CD14-positive monocyte (primary cell): ENCODE data around the gene RBBP6. TPM values are rescaled to one million over a fixed set of nuclear protein-coding genes. Genes with fewer than 3 reads are reported as not detected.

ENCODE experiments used
- DNase-seq, 3 donors: peaks; one replicate each; pipeline ENCODE4 v3.0.0-alpha.2; 2011 to 2022
- H2AFZ ChIP-seq: 2 replicates; pipeline ENCODE4 v1.6.0; 2012; ENCODE audit warnings: mild to moderate bottlenecking, low read depth, low read length, inconsistent platforms; ENCODE audit not compliant: insufficient read depth, poor library complexity, severe bottlenecking
- H3K27ac ChIP-seq, 2 donors: 1 replicate in 1 of 2; 2 replicates in 1 of 2; pipeline ENCODE4 v1.5.1; 2012 to 2013; ENCODE audit warnings: low read length in 2 of 2, control low read depth in 1 of 2, inconsistent platforms in 1 of 2, low read depth in 1 of 2, mild to moderate bottlenecking in 1 of 2
- H3K27me3 ChIP-seq, 2 donors: one replicate each; pipeline versions ENCODE4 v1.6.0 to v1.6.1; 2011 to 2013; ENCODE audit warnings: low read length in 2 of 2; ENCODE audit not compliant: control insufficient read depth in 2 of 2, insufficient read depth in 2 of 2
- H3K36me3 ChIP-seq, 2 donors: replicated peaks in 1 of 2; 1 replicate in 1 of 2; 2 replicates in 1 of 2; pipeline versions ENCODE4 v1.5.1 to v1.6.1; 2012 to 2013; ENCODE audit warnings: low read length in 2 of 2, control low read depth in 1 of 2, inconsistent platforms in 1 of 2, mild to moderate bottlenecking in 1 of 2; ENCODE audit not compliant: insufficient read depth in 2 of 2, control insufficient read depth in 1 of 2
- H3K4me1 ChIP-seq, 2 donors: 1 replicate in 1 of 2; 2 replicates in 1 of 2; pipeline versions ENCODE4 v1.5.1 to v1.6.1; 2012 to 2013; ENCODE audit warnings: low read length in 2 of 2, control low read depth in 1 of 2, inconsistent platforms in 1 of 2, mild to moderate bottlenecking in 1 of 2, moderate library complexity in 1 of 2; ENCODE audit not compliant: insufficient read depth in 2 of 2, control insufficient read depth in 1 of 2
- H3K4me2 ChIP-seq: replicated peaks from 2 replicates; pipeline ENCODE3; 2012; ENCODE audit warnings: low read length, moderate library complexity, mild to moderate bottlenecking; ENCODE audit not compliant: poor library complexity, severe bottlenecking; ENCODE audit errors: extremely low read depth
- H3K4me3 ChIP-seq, 3 experiments: fragments of 200-600 bp in 1 of 3; sonication (generic) in 1 of 3; replicated peaks in 1 of 3; 1 replicate in 2 of 3; 2 replicates in 1 of 3; pipeline ENCODE4 v1.5.1; 2011 to 2013; ENCODE audit warnings: low read length in 3 of 3, mild to moderate bottlenecking in 3 of 3, control low read depth in 2 of 3, low read depth in 2 of 3, inconsistent platforms in 1 of 3, moderate library complexity in 1 of 3
- H3K79me2 ChIP-seq: 2 replicates; pipeline ENCODE4 v1.6.0; 2012; ENCODE audit warnings: mild to moderate bottlenecking, control low read depth, inconsistent platforms, low read length, moderate library complexity; ENCODE audit not compliant: insufficient read depth
- H3K9ac ChIP-seq: 2 replicates; pipeline ENCODE4 v1.6.0; 2017; ENCODE audit warnings: low read length, mild to moderate bottlenecking; ENCODE audit not compliant: insufficient read depth, poor library complexity, severe bottlenecking
- H3K9me3 ChIP-seq, 2 donors: replicated peaks in 1 of 2; 1 replicate in 1 of 2; 2 replicates in 1 of 2; pipeline versions ENCODE4 v1.5.1 to v1.6.1; 2012 to 2013; ENCODE audit warnings: low read length in 2 of 2, control low read depth in 1 of 2; ENCODE audit not compliant: control insufficient read depth in 1 of 2, insufficient read depth in 1 of 2
- H4K20me1 ChIP-seq: 2 replicates; pipeline ENCODE4 v1.6.0; 2012; ENCODE audit warnings: mild to moderate bottlenecking, low read length, control low read depth, moderate library complexity; ENCODE audit not compliant: insufficient read depth
- H3K27ac Mint-ChIP-seq, 7 donors: one replicate each; pipeline ENCODE4 v1.8.0; 2020; ENCODE audit warnings: mild to moderate bottlenecking in 7 of 7, mixed read lengths in 7 of 7, moderate library complexity in 6 of 7, inconsistent platforms in 2 of 7
- H3K27me3 Mint-ChIP-seq, 3 donors: one replicate each; pipeline ENCODE4 v1.8.0; 2021 to 2022; ENCODE audit warnings: low read depth in 3 of 3, mild to moderate bottlenecking in 3 of 3, mixed read lengths in 3 of 3, moderate library complexity in 3 of 3, inconsistent platforms in 1 of 3
- H3K36me3 Mint-ChIP-seq, 2 donors: one replicate each; pipeline ENCODE4 v1.8.0; 2020; ENCODE audit warnings: mixed read lengths in 2 of 2, inconsistent platforms in 1 of 2, mild to moderate bottlenecking in 1 of 2
- H3K4me1 Mint-ChIP-seq: one replicate; pipeline ENCODE4 v1.8.0; 2020; ENCODE audit warnings: mild to moderate bottlenecking, mixed read lengths
- H3K4me3 Mint-ChIP-seq, 2 donors: one replicate each; pipeline ENCODE4 v1.8.0; 2020; ENCODE audit warnings: mild to moderate bottlenecking in 2 of 2, mixed read lengths in 2 of 2, moderate library complexity in 1 of 2
- H3K9me3 Mint-ChIP-seq, 7 donors: one replicate each; pipeline ENCODE4 v1.8.0; 2020 to 2022; ENCODE audit warnings: mixed read lengths in 7 of 7, mild to moderate bottlenecking in 6 of 7, moderate library complexity in 6 of 7, inconsistent platforms in 2 of 7
- WGBS: methylation state at CpG from one replicate; pipeline ENCODE4 v1.1.5; 2013; ENCODE audit warnings: missing lambda C conversion rate; ENCODE audit not compliant: insufficient coverage; 5-methylcytosine and 5-hydroxymethylcytosine counted together
- intact Hi-C, 2 donors: fragments of 100-400 bp; cut with micrococcal nuclease; formaldehyde crosslinking; loops; one replicate each; pipeline versions ENCODE4 v1.15.0 to v1.15.1; 2023
- polyA plus RNA-seq, 3 donors: library from polyadenylated mRNA; depleted of rRNA in 1 of 3; unstranded in 2 of 3; stranded (reverse) in 1 of 3; fragments of 300-500 nt in 2 of 3; fragments of >200 nt in 1 of 3; fragmentation: Illumina TruSeq in 2 of 3; gene quantifications; 1 replicate in 2 of 3; 2 replicates in 1 of 3; pipeline ENCODE4 v1.2.3, GENCODE V29; 2012 to 2021
- TF ChIP-seq, protein P1 (sequence below): fragments of 200-600 bp; IDR thresholded peaks from one replicate; pipeline ENCODE4 v1.8.0; 2022; ENCODE audit warnings: antibody characterized with exemption, mild to moderate bottlenecking

RBBP6 gene
- polyA plus RNA-seq, 3 donors, result 13.2 to 85.2 (median 20.1) TPM

DNA sequence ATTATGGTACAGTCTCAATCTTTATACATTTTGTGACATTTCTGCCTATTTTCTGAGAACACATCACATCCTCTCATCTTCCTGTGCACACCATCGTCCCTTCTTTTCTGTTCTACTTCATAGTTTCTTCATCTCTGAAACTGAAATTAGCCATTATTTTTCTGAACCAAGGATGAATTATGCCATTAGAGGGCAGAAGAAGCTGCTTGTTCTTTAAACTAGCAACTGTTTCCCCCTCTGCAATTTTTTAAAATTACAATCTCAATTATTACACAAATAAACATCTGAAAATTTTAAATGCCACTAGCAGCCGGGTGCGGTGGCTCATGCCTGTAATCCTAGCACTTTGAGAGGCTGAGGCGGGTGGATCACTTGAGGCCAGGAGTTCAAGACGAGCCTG, 41.3 kb downstream of the RBBP6 start:
- no peak overlapping the region for H3K9ac ChIP-seq
- intact Hi-C loops, result no loop called here
- H3K27ac ChIP-seq, result no peak overlapping the region
- no peak for DNase-seq
- no peak overlapping the region for H3K4me3 Mint-ChIP-seq
- no peaks in the 10 kb centered on the region for H3K36me3 ChIP-seq
- peaks cover 0 to 4% (median 0%) of the 10 kb centered on the region in 7 donors for H3K9me3 Mint-ChIP-seq
- H4K20me1 ChIP-seq, result no peaks in the 10 kb centered on the region
- H3K4me1 ChIP-seq, result no peaks in the 10 kb centered on the region
- H3K4me2 ChIP-seq, result no peak overlapping the region
- WGBS, result no CpG with 5 or more reads among the region's 5 CpGs
- H2AFZ ChIP-seq, result no peak overlapping the region
- no peaks in the 10 kb centered on the region for H3K4me1 Mint-ChIP-seq
- H3K27me3 ChIP-seq, result no peaks in the 10 kb centered on the region
- H3K27me3 Mint-ChIP-seq, result peaks cover 3 to 5% (median 4%) of the 10 kb centered on the region in 3 donors
- no peak overlapping the region for H3K4me3 ChIP-seq
- H3K27ac Mint-ChIP-seq, result no peak overlapping the region
- no peaks in the 10 kb centered on the region for H3K79me2 ChIP-seq
- no peaks in the 10 kb centered on the region for H3K36me3 Mint-ChIP-seq
- no peaks in the 10 kb centered on the region for H3K9me3 ChIP-seq
- TF ChIP-seq, protein P1, sequence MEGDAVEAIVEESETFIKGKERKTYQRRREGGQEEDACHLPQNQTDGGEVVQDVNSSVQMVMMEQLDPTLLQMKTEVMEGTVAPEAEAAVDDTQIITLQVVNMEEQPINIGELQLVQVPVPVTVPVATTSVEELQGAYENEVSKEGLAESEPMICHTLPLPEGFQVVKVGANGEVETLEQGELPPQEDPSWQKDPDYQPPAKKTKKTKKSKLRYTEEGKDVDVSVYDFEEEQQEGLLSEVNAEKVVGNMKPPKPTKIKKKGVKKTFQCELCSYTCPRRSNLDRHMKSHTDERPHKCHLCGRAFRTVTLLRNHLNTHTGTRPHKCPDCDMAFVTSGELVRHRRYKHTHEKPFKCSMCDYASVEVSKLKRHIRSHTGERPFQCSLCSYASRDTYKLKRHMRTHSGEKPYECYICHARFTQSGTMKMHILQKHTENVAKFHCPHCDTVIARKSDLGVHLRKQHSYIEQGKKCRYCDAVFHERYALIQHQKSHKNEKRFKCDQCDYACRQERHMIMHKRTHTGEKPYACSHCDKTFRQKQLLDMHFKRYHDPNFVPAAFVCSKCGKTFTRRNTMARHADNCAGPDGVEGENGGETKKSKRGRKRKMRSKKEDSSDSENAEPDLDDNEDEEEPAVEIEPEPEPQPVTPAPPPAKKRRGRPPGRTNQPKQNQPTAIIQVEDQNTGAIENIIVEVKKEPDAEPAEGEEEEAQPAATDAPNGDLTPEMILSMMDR, result no peak

DNA sequence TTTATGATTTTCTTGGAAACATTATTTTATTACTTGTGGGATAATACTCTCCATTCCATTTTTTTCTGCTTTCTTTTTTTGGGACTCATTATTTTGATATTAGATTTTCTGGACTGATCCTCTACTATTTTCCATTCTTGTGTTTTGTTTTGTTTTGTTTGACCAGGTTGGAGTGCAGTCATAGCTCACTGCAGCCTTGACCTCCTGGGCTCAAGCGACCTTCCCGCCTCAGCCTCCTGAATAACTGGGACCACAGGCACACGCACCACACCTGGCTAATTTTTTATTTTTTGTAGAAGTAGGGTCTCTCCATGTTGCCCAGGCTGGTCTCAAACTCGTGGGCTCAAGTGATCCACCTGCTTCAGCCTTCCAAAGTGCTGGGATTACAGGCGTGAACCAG, 44.1 kb downstream of the RBBP6 start:
- H3K36me3 ChIP-seq, result no peaks in the 10 kb centered on the region
- no peaks in the 10 kb centered on the region for H3K9me3 ChIP-seq
- no peak overlapping the region for H2AFZ ChIP-seq
- DNase-seq, result no peak
- Mint-ChIP-seq H3K27me3 (peaks cover 6 to 14% (median 9%) of the 10 kb centered on the region in 3 donors), H3K9me3 (peaks cover 0 to 3% (median 0%) of the 10 kb centered on the region in 7 donors), H3K27ac (no peak overlapping the region), H3K4me3 (no peak overlapping the region), H3K4me1 (no peaks in the 10 kb centered on the region), H3K36me3 (no peaks in the 10 kb centered on the region)
- 74% methylated on average over 3 of the region's 5 CpGs for WGBS
- H3K4me1 ChIP-seq, result no peaks in the 10 kb centered on the region
- no peak overlapping the region for H3K4me2 ChIP-seq
- H4K20me1 ChIP-seq, result no peaks in the 10 kb centered on the region
- H3K4me3 ChIP-seq, result no peak overlapping the region
- H3K79me2 ChIP-seq, result no peaks in the 10 kb centered on the region
- no peaks in the 10 kb centered on the region for H3K27me3 ChIP-seq
- no peak overlapping the region for H3K9ac ChIP-seq
- TF ChIP-seq, protein P1, result no peak
- intact Hi-C loops, result no loop called here
- no peak overlapping the region for H3K27ac ChIP-seq
